Ectodermal cell (in vitro differentiated cells): ENCODE results near the gene PIK3R6.

ENCODE experiments used
- H3K27ac ChIP-seq: 2 replicates; pipeline ENCODE4 v1.7.0; 2013; ENCODE audit warnings: mild to moderate bottlenecking, low read depth, low read length; ENCODE audit not compliant: insufficient read depth, poor library complexity, severe bottlenecking
- H3K27me3 ChIP-seq: 2 replicates; pipeline ENCODE4 v1.7.0; 2013; ENCODE audit warnings: mild to moderate bottlenecking, low read length; ENCODE audit not compliant: insufficient read depth, control insufficient read depth, poor library complexity, severe bottlenecking
- H3K36me3 ChIP-seq: one replicate; pipeline ENCODE4 v1.7.0; 2013; ENCODE audit warnings: low read length; ENCODE audit not compliant: control insufficient read depth, insufficient read depth
- H3K4me1 ChIP-seq: one replicate; pipeline ENCODE4 v1.7.0; 2013; ENCODE audit warnings: low read length; ENCODE audit not compliant: control insufficient read depth, insufficient read depth
- H3K4me3 ChIP-seq: 2 replicates; pipeline ENCODE4 v1.7.0; 2013; ENCODE audit warnings: low read depth, low read length, control low read depth; ENCODE audit not compliant: insufficient read depth
- H3K9me3 ChIP-seq: 2 replicates; pipeline ENCODE4 v1.7.0; 2013; ENCODE audit warnings: mild to moderate bottlenecking, low read length, moderate library complexity; ENCODE audit not compliant: control insufficient read depth
- WGBS, 2 experiments: methylation state at CpG; one replicate each; pipeline ENCODE4 v1.1.7; 2013; ENCODE audit warnings: missing lambda C conversion rate in 2 of 2; 5-methylcytosine and 5-hydroxymethylcytosine counted together

PIK3R6 gene

DNA sequence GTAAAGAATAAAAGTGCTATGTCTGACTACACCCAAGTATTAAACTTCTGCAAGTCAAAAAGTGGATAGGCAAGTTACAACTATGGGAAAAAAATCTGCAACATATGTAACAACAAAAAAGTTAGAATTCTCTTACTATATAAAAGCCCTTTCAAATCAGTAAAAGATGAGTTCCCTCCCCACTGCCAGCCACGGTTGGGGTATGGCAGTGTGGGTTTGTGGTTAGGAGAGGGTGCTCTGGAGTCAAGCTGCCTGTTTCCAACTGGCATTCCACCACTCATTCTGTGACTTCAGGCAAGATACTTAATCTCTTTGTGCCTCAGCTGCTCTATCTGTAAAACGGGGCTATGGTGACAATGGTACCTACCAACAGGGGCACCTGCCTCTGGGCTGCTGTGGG is 41.7 kb downstream of the PIK3R6 start:
- Histone ChIP-seq H3K4me3 (no peak overlapping the region), H3K27ac (no peak overlapping the region), H3K9me3 (no peaks in the 10 kb centered on the region), H3K4me1 (no peaks in the 10 kb centered on the region), H3K36me3 (no peaks in the 10 kb centered on the region), H3K27me3 (no peaks in the 10 kb centered on the region)
- WGBS, 2 experiments, result 80 to 94% methylated on average over 2 of the region's 2 CpGs

GRCh38 chr17:8823279-8823678 is 44.2 kb downstream of the PIK3R6 start:
- Histone ChIP-seq H3K4me3 (no peak overlapping the region), H3K27ac (no peak overlapping the region), H3K9me3 (no peaks in the 10 kb centered on the region), H3K4me1 (no peaks in the 10 kb centered on the region), H3K36me3 (no peaks in the 10 kb centered on the region), H3K27me3 (no peaks in the 10 kb centered on the region)
- 92 to 93% methylated on average over 5 of the region's 5 CpGs for WGBS, 2 experiments

GRCh38 chr17:8822401-8823035 is 45.0 kb downstream of the PIK3R6 start:
- no peak overlapping the region for H3K27ac ChIP-seq
- WGBS, 2 experiments, result 86 to 91% methylated on average over 5 of the region's 5 CpGs
- no peaks in the 10 kb centered on the region for H3K4me1 ChIP-seq
- H3K36me3 ChIP-seq, result no peaks in the 10 kb centered on the region
- H3K27me3 ChIP-seq, result no peaks in the 10 kb centered on the region
- H3K9me3 ChIP-seq, result no peaks in the 10 kb centered on the region
- no peak overlapping the region for H3K4me3 ChIP-seq

DNA sequence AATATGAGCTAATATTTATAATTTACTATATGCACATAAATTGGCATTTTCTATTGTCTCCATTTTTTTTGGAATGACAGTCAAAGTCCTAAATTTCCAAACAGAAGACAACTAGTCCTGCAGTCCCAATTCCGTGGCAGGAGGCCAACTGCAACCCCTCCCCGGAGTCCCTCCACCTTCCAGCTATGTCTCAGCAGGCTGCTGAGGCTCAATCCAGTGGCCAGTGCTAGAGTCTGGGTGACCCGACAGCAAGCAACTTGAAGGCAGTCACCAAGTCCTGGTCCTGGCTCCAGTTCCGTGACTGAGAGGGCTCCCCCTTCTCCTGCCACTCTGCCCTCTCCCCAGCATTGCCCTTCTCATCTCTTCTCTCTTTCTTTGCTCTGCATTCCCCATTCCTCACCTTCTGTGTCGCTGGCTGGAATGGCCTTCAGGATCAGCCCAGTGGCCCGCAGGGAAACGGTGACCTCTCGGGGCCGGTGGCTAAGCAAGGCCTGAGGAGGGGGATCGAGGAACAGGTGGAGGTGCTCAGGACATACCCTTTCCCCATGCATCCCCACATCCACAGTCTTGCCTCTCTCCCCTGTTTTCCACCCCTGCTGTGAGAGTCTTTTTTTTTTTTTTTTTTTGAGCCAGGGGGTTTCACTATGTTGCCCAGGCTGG is 45.9 kb downstream of the PIK3R6 start:
- Histone ChIP-seq H3K36me3 (no peaks in the 10 kb centered on the region), H3K4me1 (no peaks in the 10 kb centered on the region), H3K27ac (no peak overlapping the region), H3K9me3 (no peaks in the 10 kb centered on the region), H3K27me3 (no peaks in the 10 kb centered on the region), H3K4me3 (no peak overlapping the region)
- WGBS, 2 experiments, result 92 to 95% methylated on average over 10 of the region's 10 CpGs

GRCh38 chr17:8820311-8821010 is 47.0 kb downstream of the PIK3R6 start:
- Histone ChIP-seq H3K27ac (no peak overlapping the region), H3K9me3 (no peaks in the 10 kb centered on the region), H3K27me3 (no peaks in the 10 kb centered on the region), H3K4me3 (no peak overlapping the region), H3K36me3 (no peaks in the 10 kb centered on the region), H3K4me1 (no peaks in the 10 kb centered on the region)
- 89 to 93% methylated on average over 7 to 8 of the region's 8 CpGs for WGBS, 2 experiments

DNA sequence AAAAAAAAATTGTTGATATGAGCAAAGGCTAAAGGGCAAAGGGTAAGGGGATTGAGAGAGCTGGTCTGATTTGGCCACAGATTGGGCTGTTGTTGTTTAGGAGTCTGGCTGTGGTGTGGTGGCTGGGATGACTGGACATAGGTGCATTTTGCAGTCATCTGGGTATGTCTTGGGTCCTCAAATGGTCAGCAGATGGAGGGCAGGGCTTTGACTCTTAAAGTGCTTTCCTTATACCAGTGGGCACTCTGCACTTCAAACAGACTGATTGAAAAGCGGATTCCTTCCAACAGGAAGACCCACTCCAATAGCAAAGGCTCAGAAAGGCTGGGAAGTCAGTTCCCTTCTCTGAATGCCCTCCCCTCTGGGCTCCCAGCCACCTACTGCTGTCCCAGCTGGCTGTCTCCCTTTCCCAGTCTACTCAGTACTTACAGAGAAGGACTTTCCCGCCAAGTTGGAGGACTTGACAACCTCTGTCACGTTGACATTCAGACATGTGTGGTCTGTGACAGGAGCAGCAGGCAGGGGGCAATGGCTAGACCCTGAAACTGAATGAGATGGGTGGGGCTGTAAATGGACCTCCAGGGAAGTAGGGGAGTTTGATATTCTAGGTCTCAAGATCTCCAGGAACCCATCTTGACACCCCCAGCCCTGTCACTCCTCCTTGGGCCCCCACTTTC is 48.7 kb downstream of the PIK3R6 start:
- Histone ChIP-seq H3K4me3 (no peak overlapping the region), H3K36me3 (no peaks in the 10 kb centered on the region), H3K9me3 (no peaks in the 10 kb centered on the region), H3K4me1 (no peaks in the 10 kb centered on the region), H3K27ac (no peak overlapping the region), H3K27me3 (no peaks in the 10 kb centered on the region)
- WGBS, 2 experiments, result 45 to 48% methylated on average over 3 of the region's 3 CpGs

- H3K27me3 ChIP-seq, result no peaks in the 10 kb centered on the region
- H3K9me3 ChIP-seq, result no peaks in the 10 kb centered on the region
- H3K27ac ChIP-seq, result no peak overlapping the region
- no peaks in the 10 kb centered on the region for H3K4me1 ChIP-seq
- WGBS, 2 experiments, result 93 to 94% methylated on average over 8 of the region's 8 CpGs
- no peaks in the 10 kb centered on the region for H3K36me3 ChIP-seq
- H3K4me3 ChIP-seq, result no peak overlapping the region
Observed at GRCh38 chr17:8818047-8818446, 49.4 kb downstream of the PIK3R6 start.

GRCh38 chr17:8806926-8807550 is 60.4 kb downstream of the PIK3R6 start:
- no peak overlapping the region for H3K4me3 ChIP-seq
- WGBS, 2 experiments, result 88% methylated on average over 4 of the region's 4 CpGs
- no peaks in the 10 kb centered on the region for H3K36me3 ChIP-seq
- H3K9me3 ChIP-seq, result no peaks in the 10 kb centered on the region
- H3K27me3 ChIP-seq, result no peaks in the 10 kb centered on the region
- no peaks in the 10 kb centered on the region for H3K4me1 ChIP-seq
- H3K27ac ChIP-seq, result no peak overlapping the region

GRCh38 chr17:8806253-8806925 is 61.1 kb downstream of the PIK3R6 start:
- no peaks in the 10 kb centered on the region for H3K9me3 ChIP-seq
- 93% methylated on average over 3 of the region's 3 CpGs for WGBS, 2 experiments
- H3K4me3 ChIP-seq, result no peak overlapping the region
- H3K27me3 ChIP-seq, result no peaks in the 10 kb centered on the region
- H3K4me1 ChIP-seq, result no peaks in the 10 kb centered on the region
- H3K27ac ChIP-seq, result no peak overlapping the region
- H3K36me3 ChIP-seq, result no peaks in the 10 kb centered on the region
